Inflammatory macrophage treated with lipopolysaccharide for 1 hour (primary cell): ENCODE results near the gene SH2D1B.

Experiments
- DNase-seq, 2 donors: peaks; one replicate each; pipeline ENCODE4 v3.0.0-alpha.2; 2020 to 2022

SH2D1B gene

GRCh38 chr1:162380061-162380846 lies 31.7 kb downstream of the SH2D1B start:
- no peak for DNase-seq

- DNase-seq, result no peak
Measured at GRCh38 chr1:162376691-162377090, 35.2 kb downstream of the SH2D1B start, which contains the start of gene SPATA46. Gene SPATA46, minus strand, starts transcription at chr1:162376854. Its CDS starts 64 bp downstream, at chr1:162376790.

DNA sequence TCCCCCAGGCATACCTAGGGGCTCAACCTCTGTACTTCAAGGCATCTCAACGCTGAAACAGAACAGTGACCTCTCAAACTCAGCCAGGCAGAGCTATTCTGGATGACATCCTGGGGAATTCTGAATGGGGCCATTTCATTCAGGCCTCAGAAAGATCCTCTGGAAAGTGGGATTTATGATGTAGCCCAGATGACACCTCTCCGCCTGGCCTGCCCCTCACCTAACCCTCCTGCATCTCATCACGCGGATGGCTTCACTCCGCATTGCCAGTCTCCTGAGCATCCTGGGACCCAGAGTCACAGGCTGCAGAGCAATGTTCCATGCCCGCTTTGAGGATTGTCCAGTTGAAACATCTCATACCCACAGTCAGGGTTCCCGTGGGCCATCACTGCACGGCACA lies 36.5 kb downstream of the SH2D1B start:
- no peak for DNase-seq

GRCh38 chr1:162374406-162374805 lies 37.5 kb downstream of the SH2D1B start:
- DNase-seq, result no peak

- no peak for DNase-seq
Measured at GRCh38 chr1:162373541-162374260, 38.2 kb downstream of the SH2D1B start.

GRCh38 chr1:162373072-162373427 lies 38.9 kb downstream of the SH2D1B start:
- DNase-seq, result no peak

DNA sequence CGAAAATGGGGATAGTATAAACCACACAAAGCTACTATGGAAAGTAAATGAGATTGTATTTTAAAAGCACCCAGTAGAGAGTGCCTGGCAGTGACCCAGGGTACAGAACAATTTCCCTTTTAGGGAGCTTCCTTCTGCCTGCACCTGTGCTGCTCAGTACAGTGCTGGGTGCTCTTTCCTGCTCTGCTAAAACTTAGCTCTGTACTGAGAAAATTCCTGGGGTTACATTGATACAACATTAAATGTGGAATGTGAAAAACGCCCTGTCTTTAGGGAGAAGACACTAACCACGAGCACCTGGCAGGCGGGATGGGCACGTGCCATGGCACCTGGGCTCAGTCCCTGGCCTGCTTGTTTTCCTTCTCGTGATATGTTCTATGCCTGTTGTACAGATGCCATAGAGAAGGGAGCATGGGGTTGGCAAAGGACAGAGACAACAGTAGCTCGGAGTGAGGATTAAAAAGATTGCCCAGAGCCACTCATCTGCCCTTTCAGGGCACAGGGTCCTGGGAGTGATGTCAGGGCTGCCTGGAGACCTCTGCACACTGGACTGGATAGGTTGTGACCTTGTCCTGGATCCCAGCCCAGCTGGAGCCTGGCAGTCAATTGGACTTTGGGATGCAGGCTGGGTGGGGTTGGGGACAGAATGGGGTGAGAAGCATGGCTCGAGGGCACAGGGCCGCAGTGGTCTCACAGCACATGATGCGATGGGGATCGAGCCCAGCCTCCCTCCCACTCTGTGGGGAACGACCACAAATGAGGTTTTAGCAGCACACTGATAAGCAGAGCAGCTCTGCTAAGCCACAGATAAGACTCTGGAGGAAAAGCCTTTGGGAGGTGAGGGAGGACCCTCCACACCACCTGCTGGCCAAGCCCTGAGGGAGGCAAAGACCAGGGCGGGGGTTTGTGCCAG lies 39.5 kb downstream of the SH2D1B start:
- DNase-seq, result no peak

DNA sequence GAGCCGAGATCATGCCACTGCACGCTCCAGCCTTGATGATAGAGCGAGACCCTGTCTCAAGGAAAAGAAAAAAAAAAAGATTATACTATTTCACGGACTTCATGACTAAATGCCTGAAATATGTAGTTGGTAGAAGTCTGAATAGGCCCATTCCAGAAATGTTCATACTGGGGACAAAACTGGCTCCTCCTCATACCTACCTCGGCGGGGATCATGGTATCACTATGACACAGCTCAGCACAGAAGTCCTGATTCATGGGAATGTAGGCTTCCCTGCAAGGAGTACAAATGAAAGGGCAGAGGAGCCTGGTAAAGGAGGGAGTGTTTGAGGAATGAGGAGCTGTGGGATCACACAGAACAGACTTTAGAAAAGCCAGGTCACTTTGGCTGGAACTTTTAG lies 40.3 kb downstream of the SH2D1B start:
- DNase-seq, result no peak

- no peak for DNase-seq
Measured at GRCh38 chr1:162370721-162371120, 41.2 kb downstream of the SH2D1B start.

- no peak for DNase-seq
Measured at GRCh38 chr1:162370161-162370560, 41.8 kb downstream of the SH2D1B start.

GRCh38 chr1:162369571-162369970 lies 42.4 kb downstream of the SH2D1B start:
- no peak for DNase-seq

DNA sequence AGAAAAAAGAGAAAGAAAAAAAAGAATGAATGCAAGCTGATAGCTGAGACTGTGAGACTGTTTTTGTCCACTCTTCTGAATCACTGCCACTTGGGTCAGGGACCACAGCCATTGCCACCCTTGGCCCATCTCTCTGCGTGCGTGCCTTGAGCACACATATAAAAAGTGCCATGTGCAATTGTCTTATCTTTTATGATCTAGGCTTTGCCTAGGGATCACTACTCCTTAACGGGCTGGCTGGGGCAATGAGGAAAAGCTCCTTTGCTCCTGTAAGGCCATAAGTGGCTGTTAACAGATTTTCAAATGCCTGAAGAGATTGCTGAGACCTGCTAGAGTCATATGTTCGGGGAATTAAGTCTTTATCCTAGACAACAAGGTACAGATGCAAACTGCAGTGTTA lies 43.5 kb downstream of the SH2D1B start:
- no peak for DNase-seq

DNA sequence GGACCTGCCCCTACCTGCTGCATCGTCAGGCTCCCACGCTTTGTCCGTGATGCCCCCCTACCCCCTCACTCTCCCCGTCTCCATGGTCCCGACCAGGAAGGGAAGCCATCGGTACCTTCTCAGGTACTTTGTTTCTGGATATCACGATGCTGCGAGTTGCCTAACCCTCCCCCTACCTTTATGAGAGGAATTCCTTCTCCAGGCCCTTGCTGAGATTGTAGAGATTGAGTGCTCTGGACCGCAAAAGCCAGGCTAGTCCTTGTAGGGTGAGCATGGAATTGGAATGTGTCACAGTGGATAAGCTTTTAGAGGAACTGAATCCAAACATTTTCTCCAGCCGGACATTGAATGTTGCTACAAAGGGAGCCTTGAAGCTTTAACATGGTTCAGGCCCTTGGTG lies 44.2 kb downstream of the SH2D1B start:
- DNase-seq, result no peak

GRCh38 chr1:162367073-162367472 lies 44.9 kb downstream of the SH2D1B start:
- DNase-seq, result no peak

GRCh38 chr1:162366671-162367070 lies 45.3 kb downstream of the SH2D1B start:
- no peak for DNase-seq

- DNase-seq, result no peak
Measured at GRCh38 chr1:162366149-162366548, 45.8 kb downstream of the SH2D1B start.

DNA sequence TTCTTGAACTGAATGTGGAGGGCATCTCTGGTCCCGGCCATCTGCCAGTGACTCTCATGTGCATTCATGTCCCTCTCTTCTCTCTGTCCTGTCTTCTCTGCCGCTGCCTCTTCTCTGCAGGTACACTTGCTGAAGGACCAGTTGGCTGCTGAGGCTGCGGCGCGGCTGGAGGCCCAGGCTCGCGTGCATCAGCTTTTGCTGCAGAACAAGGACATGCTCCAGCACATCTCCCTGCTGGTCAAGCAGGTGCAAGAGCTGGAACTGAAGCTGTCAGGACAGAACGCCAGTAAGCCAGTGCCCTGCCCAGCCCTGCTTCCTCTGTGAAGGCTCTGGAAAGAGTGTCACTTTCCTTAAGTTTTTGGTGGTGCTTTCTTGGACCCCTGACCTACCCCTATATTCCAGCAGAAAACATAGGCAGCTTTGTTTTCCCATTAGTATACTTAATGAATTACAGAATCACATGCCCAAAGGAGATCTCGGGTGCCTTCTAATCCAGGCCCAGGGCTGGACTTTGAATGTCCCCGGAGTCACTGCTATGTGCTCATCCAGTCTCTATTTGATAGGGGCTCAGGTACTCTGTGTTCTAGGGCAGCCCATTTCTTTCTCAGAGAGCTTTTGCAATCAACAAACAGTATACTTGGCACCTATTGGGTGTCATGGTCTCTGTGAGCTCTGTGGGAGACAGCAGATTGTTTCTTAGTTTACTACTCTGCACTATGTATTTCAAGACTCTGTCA lies 46.5 kb downstream of the SH2D1B start:
- DNase-seq, result no peak

DNA sequence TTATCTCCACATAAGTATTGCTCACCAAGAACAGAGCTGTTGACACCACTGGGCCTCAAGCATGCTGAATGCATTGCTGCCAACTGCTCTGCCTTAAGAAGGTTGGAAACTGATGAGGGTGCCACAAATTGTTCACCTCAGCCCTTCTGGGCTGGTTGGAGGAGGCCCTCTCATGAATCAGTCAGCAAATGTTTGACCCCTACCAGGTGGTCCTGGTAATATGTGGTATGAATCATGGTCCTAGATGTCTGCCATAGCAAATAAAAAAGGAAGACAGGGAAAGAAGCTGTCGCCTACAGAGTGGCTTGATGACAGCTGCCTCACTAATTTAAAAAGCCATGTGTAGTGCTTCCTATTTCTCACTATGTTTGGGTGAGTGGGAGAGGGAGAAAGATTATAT lies 47.4 kb downstream of the SH2D1B start:
- DNase-seq, result peak in 1 of 2 donors; percentile 15

- DNase-seq, result no peak
Measured at GRCh38 chr1:162363823-162364222, 48.1 kb downstream of the SH2D1B start.

- no peak for DNase-seq
Measured at GRCh38 chr1:162361349-162361748, 50.6 kb downstream of the SH2D1B start.

- DNase-seq, result no peak
Measured at GRCh38 chr1:162360874-162361260, 51.1 kb downstream of the SH2D1B start.

DNA sequence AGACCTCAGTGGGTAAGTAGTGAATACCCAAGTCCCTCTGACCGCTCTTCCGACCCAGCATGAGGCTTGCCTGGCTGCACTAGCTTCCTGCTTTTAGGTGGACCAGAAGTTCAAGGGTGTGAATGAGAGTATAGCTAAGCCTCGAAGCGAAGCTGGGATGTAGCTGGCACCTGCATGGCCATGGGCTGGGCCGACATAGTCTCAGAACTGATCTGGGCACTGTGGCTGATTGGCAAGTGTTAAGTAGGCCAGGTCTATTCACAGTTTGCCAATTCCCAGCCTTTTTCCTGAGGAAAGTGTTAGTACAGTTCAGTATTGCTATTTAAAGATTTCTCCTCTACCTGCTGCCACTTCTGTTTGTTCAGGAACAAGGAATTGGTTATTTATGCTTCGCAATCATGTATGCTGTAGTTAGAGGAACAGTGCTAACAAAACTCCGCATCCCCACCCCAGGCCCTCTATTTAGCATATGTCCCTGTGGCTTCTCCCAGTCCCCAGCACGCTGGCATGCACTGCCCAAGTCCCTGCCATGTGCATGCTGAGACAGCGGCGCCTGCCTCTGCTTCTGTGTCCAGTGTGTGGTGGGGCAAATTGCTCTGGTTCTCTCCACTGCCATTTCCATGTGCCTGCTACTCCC lies 51.6 kb downstream of the SH2D1B start:
- DNase-seq, result no peak
